Lung (tissue), 12 donors: Measurements from ENCODE around the gene SH3BGR. TPM values are rescaled to one million over a fixed set of nuclear protein-coding genes. Genes with fewer than 3 reads are reported as not detected.

Experiments
- ATAC-seq: fragments of 200-7000 bp; cut with Tn5 transposase; one replicate; pipeline ENCODE4 v1.9.1; 2020; ENCODE audit warnings: moderate number of reproducible peaks; ENCODE audit not compliant: insufficient read depth, low FRiP score
- DNase-seq, 3 donors: peaks; one replicate each; pipeline ENCODE4 v3.0.0-alpha.2; 2013 to 2017
- H3K27ac ChIP-seq, 2 donors: one replicate each; pipeline ENCODE4 v1.5.1; 2013; ENCODE audit warnings: mild to moderate bottlenecking in 2 of 2, moderate library complexity in 2 of 2, control low read depth in 1 of 2, inconsistent platforms in 1 of 2, low read depth in 1 of 2, low read length in 1 of 2
- H3K27me3 ChIP-seq, 3 donors: one replicate each; pipeline ENCODE4 v1.5.1; 2013; ENCODE audit warnings: low read length in 2 of 3; ENCODE audit not compliant: control insufficient read depth in 3 of 3, insufficient read depth in 3 of 3
- H3K36me3 ChIP-seq, 4 donors: one replicate each; pipeline ENCODE4 v1.5.1; 2013; ENCODE audit warnings: low read length in 4 of 4, mild to moderate bottlenecking in 1 of 4, moderate library complexity in 1 of 4; ENCODE audit not compliant: control insufficient read depth in 4 of 4, insufficient read depth in 4 of 4
- H3K4me1 ChIP-seq, 5 donors: one replicate each; pipeline ENCODE4 v1.5.1; 2013; ENCODE audit warnings: low read length in 5 of 5, mild to moderate bottlenecking in 2 of 5, moderate library complexity in 1 of 5; ENCODE audit not compliant: control insufficient read depth in 5 of 5, insufficient read depth in 5 of 5
- H3K4me3 ChIP-seq: one replicate; pipeline ENCODE4 v1.5.1; 2013; ENCODE audit warnings: mild to moderate bottlenecking, control low read depth, moderate library complexity
- H3K9ac ChIP-seq, 2 donors: one replicate each; pipeline ENCODE4 v1.5.1; 2013; ENCODE audit warnings: low read length in 2 of 2, control low read depth in 1 of 2; ENCODE audit not compliant: insufficient read depth in 1 of 2
- H3K9me3 ChIP-seq, 4 donors: one replicate each; pipeline ENCODE4 v1.5.1; 2013; ENCODE audit warnings: low read length in 3 of 4, mild to moderate bottlenecking in 1 of 4, moderate library complexity in 1 of 4; ENCODE audit not compliant: control insufficient read depth in 4 of 4, insufficient read depth in 3 of 4
- WGBS, 2 donors: extraction: QIAGEN DNeasy Blood & Tissue Kit; methylation state at CpG; one replicate each; pipeline ENCODE4 v1.1.7; 2013; 5-methylcytosine and 5-hydroxymethylcytosine counted together
- polyA plus RNA-seq, 2 donors: library from polyadenylated mRNA; stranded (reverse); fragments of 200-250 nt; gene quantifications; one replicate each; pipeline ENCODE4 v1.2.1, GENCODE V29; 2013
- total RNA-seq, 2 donors: library from RNA; depleted of rRNA in 1 of 2; stranded (reverse); fragments of >200 nt in 1 of 2; gene quantifications; one replicate each; pipeline ENCODE4 v1.2.1, GENCODE V29; 2014 to 2021
- TF ChIP-seq, protein P1 (sequence below): IDR thresholded peaks from 2 replicates; pipeline ENCODE4 v1.5.1; 2012; ENCODE audit warnings: mild to moderate bottlenecking; ENCODE audit errors: control extremely low read depth, extremely low read depth
- donor health status: control.
- donor health status: control.
- donor health status: Bipolar disorder and iron deficiency.
- donor health status: healthy.
- donor health status: DM: yes; HTN: yes; CAD: no.

The SH3BGR gene
- total and polyA plus RNA-seq, 4 donors, result 1.2 to 8.9 (median 3.2) TPM; not detected in 1

- TF ChIP-seq, protein P1, sequence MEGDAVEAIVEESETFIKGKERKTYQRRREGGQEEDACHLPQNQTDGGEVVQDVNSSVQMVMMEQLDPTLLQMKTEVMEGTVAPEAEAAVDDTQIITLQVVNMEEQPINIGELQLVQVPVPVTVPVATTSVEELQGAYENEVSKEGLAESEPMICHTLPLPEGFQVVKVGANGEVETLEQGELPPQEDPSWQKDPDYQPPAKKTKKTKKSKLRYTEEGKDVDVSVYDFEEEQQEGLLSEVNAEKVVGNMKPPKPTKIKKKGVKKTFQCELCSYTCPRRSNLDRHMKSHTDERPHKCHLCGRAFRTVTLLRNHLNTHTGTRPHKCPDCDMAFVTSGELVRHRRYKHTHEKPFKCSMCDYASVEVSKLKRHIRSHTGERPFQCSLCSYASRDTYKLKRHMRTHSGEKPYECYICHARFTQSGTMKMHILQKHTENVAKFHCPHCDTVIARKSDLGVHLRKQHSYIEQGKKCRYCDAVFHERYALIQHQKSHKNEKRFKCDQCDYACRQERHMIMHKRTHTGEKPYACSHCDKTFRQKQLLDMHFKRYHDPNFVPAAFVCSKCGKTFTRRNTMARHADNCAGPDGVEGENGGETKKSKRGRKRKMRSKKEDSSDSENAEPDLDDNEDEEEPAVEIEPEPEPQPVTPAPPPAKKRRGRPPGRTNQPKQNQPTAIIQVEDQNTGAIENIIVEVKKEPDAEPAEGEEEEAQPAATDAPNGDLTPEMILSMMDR, result no peak
- H3K27ac ChIP-seq, result no peak overlapping the region
- H3K4me3 ChIP-seq, result no peak overlapping the region
- DNase-seq, result no peak
- ATAC-seq, result no peak
- no peaks in the 10 kb centered on the region for H3K4me1 ChIP-seq
- no peak overlapping the region for H3K9ac ChIP-seq
- no peaks in the 10 kb centered on the region for H3K27me3 ChIP-seq
- 96 to 98% methylated on average over 1 of the region's 1 CpG for WGBS, 2 donors
- H3K9me3 ChIP-seq, result peaks cover 0 to under 1% (median 0%) of the 10 kb centered on the region in 4 donors
- no peaks in the 10 kb centered on the region for H3K36me3 ChIP-seq
Observed at GRCh38 chr21:39546522-39546921, 94.8 kb downstream of the SH3BGR start.

GRCh38 chr21:39552856-39553255 is 101.1 kb downstream of the SH3BGR start:
- Histone ChIP-seq H3K4me1 (peaks cover 0 to 2% (median 0%) of the 10 kb centered on the region in 5 donors), H3K27ac (no peak overlapping the region), H3K36me3 (no peaks in the 10 kb centered on the region), H3K9me3 (peaks cover 0 to 4% (median 0%) of the 10 kb centered on the region in 4 donors), H3K4me3 (no peak overlapping the region), H3K9ac (no peak overlapping the region), H3K27me3 (no peaks in the 10 kb centered on the region)
- ATAC-seq (no peak), DNase-seq (no peak)
- whole genome bisulfite sequencing, 2 donors, result 79 to 91% methylated on average over 1 of the region's 1 CpG
- TF ChIP-seq, protein P1, result no peak

DNA sequence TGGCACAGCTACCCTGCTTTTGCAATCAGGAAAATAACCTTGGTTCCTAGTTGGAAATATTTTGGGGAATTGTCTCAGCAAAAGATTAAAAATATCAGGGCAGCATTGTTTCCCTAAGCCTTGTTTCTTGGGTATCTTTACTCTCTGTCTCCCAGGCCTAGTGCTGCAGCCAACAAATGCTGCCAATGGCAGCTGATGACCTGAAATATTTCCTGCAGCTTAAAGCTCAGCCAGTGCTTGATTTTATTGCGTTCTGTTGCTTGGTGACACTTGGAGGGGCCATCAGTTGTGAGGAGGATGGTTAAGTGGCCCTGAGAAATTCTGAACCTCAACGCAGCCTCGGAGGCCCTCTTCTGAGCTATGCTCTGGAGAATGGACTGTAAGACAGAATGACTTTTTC is 101.6 kb downstream of the SH3BGR start:
- ATAC-seq (no peak), DNase-seq (no peak)
- Histone ChIP-seq H3K4me3 (no peak overlapping the region), H3K27me3 (no peaks in the 10 kb centered on the region), H3K9ac (no peak overlapping the region), H3K27ac (no peak overlapping the region), H3K4me1 (peaks cover 0 to 2% (median 0%) of the 10 kb centered on the region in 5 donors), H3K9me3 (peaks cover 0 to 4% (median 0%) of the 10 kb centered on the region in 4 donors), H3K36me3 (no peaks in the 10 kb centered on the region)
- TF ChIP-seq, protein P1, result no peak
- WGBS, 2 donors, result 79 to 82% methylated on average over 3 of the region's 3 CpGs
